ENCODE data around the gene CNKSR2.

The CNKSR2 gene

DNA sequence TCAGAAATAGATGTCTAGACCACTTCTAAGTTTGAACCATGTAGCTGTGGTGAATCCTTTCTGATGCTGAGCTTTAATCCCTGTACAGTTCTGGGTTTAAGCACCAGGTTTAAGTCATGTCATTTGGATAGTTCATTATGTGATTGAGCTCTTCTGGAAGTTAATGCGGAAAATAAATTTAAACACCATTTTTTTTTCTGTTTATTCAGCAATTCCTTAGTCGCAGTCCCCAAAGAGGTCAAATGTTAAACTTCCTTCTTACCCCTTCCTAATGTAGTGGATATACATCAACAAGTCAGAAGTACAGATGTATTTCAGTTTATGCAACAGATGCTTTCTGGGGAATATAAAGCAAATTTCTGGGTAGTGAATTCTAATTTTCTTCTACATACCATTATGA lies 52.9 kb downstream of the CNKSR2 start:
- no peaks in the 10 kb centered on the region for H3K4me1 ChIP-seq
- TF ChIP-seq, protein P1, sequence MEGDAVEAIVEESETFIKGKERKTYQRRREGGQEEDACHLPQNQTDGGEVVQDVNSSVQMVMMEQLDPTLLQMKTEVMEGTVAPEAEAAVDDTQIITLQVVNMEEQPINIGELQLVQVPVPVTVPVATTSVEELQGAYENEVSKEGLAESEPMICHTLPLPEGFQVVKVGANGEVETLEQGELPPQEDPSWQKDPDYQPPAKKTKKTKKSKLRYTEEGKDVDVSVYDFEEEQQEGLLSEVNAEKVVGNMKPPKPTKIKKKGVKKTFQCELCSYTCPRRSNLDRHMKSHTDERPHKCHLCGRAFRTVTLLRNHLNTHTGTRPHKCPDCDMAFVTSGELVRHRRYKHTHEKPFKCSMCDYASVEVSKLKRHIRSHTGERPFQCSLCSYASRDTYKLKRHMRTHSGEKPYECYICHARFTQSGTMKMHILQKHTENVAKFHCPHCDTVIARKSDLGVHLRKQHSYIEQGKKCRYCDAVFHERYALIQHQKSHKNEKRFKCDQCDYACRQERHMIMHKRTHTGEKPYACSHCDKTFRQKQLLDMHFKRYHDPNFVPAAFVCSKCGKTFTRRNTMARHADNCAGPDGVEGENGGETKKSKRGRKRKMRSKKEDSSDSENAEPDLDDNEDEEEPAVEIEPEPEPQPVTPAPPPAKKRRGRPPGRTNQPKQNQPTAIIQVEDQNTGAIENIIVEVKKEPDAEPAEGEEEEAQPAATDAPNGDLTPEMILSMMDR (IDR thresholded peaks at IDR 0.05) = no peak

DNA sequence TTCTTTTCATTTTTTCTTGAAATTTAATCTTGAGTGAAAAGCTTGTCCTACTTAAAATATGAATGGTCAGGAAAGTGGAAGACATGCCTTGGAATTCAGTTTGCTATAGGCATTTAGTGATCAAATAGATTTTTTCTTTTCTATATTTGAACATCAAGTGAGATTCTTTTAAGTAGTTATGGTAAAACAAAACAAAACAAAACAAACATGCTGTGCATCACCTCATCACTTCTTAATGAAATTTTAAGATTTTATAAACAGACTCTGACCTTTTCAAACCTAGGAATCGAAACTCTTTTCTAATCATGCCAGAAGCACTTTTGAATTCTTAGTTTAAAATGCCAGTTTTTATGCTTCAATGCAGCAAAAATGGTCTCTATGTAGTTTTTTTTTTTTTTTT lies 62.8 kb downstream of the CNKSR2 start:
- H3K27ac ChIP-seq = no peak overlapping the region
- no peak for DNase-seq
- no peak overlapping the region for H3K4me3 ChIP-seq
- H3K9me3 ChIP-seq = no peaks in the 10 kb centered on the region
- H3K4me1 ChIP-seq = no peaks in the 10 kb centered on the region
- intact Hi-C loops (cut with DNase I; ENCODE audit: low total_unique reads) = no loop called here
- TF ChIP-seq, protein P1 (IDR thresholded peaks at IDR 0.05) = no peak
- H3K36me3 ChIP-seq = no peaks in the 10 kb centered on the region
- H3K27me3 ChIP-seq = no peaks in the 10 kb centered on the region

More for the DNA sequence above, 52.9 kb downstream of the CNKSR2 start:
- no peaks in the 10 kb centered on the region for H3K36me3 ChIP-seq
- no peaks in the 10 kb centered on the region for H3K27me3 ChIP-seq
- no peaks in the 10 kb centered on the region for H3K9me3 ChIP-seq
- no peak overlapping the region for H3K27ac ChIP-seq
- intact Hi-C loops (cut with DNase I; ENCODE audit: low total_unique reads) = no loop called here
- no peak for DNase-seq
- no peak overlapping the region for H3K4me3 ChIP-seq

DNA sequence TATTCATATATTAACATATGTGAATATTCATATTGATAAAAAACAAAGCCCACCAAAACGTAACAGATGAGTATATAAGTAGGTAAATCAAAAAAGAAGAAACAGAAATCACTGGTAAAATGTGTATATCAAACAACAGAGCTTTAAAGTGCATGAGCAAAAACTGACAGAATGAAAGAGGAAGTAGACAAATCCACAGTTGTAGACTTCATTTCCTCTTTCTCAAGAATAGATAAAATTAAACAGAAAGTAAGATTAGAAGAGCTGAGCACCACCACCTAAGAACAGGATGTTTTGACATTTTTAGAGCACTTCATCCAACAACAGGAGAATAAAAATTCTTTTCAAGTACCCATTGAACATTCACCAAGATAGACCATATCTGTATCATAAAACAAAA lies 64.6 kb downstream of the CNKSR2 start:
- TF ChIP-seq, protein P1 (IDR thresholded peaks at IDR 0.05) = no peak
- no peak for DNase-seq
- Histone ChIP-seq H3K4me1 (no peaks in the 10 kb centered on the region), H3K27me3 (no peaks in the 10 kb centered on the region), H3K4me3 (no peak overlapping the region), H3K27ac (no peak overlapping the region), H3K36me3 (no peaks in the 10 kb centered on the region), H3K9me3 (no peaks in the 10 kb centered on the region)
- intact Hi-C loops (cut with DNase I; ENCODE audit: low total_unique reads) = no loop called here

DNA sequence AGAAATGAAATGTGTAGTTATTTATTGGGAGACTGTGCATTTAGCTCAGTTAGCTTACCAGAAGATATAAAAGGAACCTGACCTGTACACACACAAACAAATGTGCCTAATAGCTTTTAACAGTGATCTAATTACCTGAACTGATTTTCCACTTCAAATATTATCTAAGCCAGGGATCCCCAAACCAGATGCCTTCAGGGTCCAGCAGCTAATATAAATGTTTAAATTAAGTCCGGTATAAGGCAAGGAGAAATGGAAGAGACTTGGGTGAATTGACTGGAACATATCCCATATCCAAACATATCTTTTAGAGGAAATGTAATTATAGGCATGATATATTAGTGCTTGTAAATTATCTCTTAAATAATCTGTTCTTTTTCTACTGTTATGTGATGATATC lies 66.7 kb downstream of the CNKSR2 start:
- H3K27ac ChIP-seq = no peak overlapping the region

DNA sequence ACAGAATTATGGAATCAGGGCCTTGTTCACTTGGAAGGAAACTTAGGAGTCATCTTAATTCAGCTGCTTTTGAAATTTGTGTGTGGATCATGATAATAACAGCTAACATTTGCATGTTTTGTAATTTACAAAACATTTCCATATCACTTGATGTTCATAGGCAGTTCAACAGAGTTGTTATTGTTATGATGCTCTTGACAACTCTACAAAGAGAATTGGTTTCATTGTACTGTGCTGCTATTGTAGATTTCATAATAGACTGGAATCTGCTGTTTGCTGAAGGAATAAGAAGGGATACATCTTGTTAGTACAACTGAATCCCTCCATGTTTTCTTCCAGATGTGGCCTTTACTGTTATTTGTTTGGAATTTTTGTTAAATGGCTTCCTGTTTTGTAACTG lies 83.5 kb downstream of the CNKSR2 start:
- no peaks in the 10 kb centered on the region for H3K36me3 ChIP-seq
- intact Hi-C loops (cut with DNase I; ENCODE audit: low total_unique reads) = no loop called here

More for the DNA sequence above, 66.7 kb downstream of the CNKSR2 start:
- no peaks in the 10 kb centered on the region for H3K27me3 ChIP-seq
- H3K36me3 ChIP-seq = no peaks in the 10 kb centered on the region
- H3K4me1 ChIP-seq = no peaks in the 10 kb centered on the region
- H3K9me3 ChIP-seq = no peaks in the 10 kb centered on the region
- TF ChIP-seq, protein P1 (IDR thresholded peaks at IDR 0.05) = no peak
- intact Hi-C loops (cut with DNase I; ENCODE audit: low total_unique reads) = no loop called here
- DNase-seq = no peak
- H3K4me3 ChIP-seq = no peak overlapping the region

More for the DNA sequence above, 83.5 kb downstream of the CNKSR2 start:
- no peaks in the 10 kb centered on the region for H3K4me1 ChIP-seq
- H3K27me3 ChIP-seq = no peaks in the 10 kb centered on the region
- TF ChIP-seq, protein P1 (IDR thresholded peaks at IDR 0.05) = no peak
- no peak overlapping the region for H3K4me3 ChIP-seq
- no peak for DNase-seq
- H3K27ac ChIP-seq = no peak overlapping the region
- H3K9me3 ChIP-seq = no peaks in the 10 kb centered on the region

All from tibial artery (tissue), 4 donors.